NCI-H2081 treated with DMSO at 0.1 percent for 48 hours (cell line): ENCODE measurements around the gene RFK.

ENCODE experiments used
- DNase-seq: peaks from one replicate; lab custom pipeline; 2025; lab: John Stamatoyannopoulos, UW

RFK gene

DNA sequence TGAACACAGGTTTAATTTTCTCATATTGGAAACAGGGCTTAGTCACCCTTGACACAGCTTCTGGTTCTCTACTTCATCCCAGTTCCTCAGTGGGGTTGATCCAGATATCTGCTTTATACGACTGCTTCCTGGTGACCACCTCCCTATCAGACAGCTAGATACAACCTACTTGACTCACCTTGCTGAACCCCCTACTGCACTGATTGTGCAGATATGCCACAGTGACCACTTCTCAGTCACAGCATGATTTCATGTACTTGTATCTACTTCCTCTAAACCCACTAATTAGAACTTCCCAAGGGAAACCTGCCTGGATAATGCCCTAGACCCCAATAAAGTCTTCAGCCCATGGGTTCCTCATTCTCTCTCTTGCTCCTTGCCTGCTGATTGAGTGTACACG, 18.4 kb upstream of the RFK start:
- DNase-seq: no peak

DNA sequence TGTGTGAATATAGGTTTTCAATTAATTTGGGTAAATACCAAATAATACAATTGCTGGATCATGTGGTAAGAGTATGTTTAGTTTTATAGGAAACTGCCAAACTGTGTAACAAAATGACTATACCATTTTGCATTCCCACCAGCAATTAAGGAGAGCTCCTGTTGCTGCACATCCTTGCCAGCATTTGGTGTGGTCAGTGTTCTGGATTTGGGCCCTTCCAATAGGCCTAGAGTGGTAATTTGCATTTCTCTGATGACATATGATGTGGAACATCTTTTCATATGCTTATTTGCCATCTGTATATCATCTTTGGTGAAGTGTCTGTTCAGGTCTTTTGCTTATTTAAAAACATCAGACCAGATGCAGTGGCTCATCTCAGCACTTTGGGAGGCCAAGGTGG, 11.6 kb upstream of the RFK start:
- DNase-seq: no peak

- DNase-seq: no peak
These were observed 11.1 kb upstream of the RFK start for GRCh38 chr9:76405340-76405739.

DNA sequence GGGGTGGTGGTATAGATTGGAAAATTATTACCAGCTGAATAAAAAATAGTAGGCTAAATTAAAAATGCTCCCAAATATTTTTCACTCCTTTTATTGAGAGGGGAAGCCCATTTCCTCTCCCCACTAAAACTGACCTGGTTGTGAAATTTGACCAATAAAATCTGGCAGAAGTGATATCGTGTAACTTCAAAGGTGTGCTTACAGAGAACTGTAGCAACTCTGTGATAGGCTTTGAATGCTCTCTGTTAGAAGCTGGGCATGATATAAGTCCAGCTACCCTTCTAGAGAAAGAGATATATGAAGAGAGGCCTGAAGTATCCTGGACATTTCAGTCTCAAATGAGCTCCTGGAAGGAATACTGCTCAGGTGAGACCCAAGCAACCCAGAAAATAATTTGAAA, 10.2 kb upstream of the RFK start:
- no peak for DNase-seq

GRCh38 chr9:76403352-76403751, 9.1 kb upstream of the RFK start:
- peak; percentile 16 for DNase-seq

DNA sequence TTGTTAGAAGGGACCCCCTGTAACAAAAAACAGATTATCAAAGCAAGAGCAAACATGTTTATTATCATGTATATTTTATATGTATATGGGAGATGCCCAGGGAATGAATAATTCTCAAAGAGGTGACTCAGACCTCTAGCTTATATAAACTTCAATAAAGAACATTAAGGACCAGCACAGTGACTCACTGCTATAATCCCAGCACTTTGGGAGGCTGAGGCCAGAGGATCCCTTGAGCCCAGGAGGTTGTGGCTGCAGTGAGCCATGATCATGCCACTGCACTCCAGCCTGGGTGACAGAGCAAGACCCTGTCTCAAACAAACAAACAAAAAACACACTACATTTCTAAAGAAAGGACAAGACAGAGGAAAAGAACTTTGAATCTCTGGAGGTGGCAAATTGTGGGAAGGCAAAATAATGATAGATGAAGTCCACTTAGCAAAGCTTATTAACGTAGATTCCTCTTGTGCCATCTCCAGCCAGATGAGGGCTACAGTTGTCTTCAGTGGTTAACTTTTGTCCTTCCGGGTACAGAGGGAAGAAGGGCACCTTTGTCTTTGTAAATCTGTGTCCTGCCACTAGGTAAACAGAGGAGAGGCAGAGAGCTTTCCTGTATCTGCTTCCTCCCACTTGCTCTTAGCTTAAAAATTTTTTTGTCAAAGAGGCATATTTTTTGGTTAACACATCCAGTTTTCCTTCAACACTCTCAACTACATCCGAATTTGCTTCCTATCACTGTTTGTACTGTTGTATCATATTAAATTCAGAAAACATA, 7.5 kb upstream of the RFK start:
- no peak for DNase-seq

DNA sequence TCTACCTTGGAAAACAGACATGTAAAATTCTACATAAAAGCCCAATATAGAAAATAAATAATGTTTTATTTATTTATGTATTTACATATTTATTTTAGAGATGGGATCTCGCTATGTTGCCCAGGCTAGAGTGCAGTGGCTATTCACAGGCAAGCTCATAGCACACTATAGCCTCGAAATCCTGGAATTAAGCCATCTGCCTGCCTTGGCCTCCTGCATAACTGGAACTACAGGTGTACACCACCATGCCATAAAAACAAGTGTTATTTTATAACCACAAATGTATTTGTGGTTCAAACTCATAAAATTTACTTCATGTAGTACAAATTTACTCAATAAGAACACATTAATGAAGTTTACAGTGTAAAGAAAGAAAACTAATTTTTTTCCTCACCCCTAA, 7.0 kb upstream of the RFK start:
- DNase-seq: no peak

DNA sequence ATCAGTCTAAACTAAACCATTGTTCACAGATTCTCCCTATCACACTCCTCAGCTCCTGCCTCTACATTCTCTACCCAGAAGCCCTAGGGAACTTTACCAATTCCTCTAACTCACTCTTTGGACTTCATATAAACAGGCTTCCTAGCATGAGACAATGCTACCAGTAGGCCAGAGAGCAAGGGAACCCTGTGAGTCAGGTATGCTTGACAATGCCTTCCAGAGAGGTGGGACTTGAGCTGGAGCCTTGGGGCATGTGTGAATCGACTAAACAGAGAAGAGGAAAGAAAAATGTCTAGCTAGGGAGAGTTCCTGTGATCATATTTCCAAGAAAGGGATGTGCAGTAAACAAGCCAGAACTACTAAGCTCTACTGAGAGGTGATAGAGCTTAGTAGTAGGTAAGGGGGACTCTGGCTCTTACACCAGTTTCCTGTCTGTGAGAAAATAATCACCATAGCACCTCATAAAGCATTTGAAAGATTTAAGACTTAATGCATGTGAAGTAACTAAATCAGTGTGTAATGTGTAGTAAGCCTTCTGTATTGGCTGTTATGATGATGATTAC, 6.4 kb upstream of the RFK start:
- no peak for DNase-seq

DNA sequence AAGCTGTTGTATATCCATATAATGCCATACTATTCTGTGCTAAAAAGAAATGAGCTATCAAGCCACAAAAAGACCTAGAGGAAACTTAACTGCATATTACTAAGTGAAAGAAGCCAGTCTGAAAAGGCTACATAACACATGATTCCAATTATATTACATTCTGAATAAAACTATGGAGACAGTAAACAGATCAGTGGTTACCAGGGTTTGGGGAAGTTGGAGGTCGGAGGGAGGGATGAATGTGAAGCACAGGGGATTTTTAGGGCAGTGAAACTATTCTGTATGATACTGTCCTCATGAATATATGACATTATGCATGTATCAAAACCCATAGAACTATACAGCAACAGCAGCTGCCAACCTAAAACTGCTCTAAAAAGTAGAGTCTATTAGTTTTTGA, 5.6 kb upstream of the RFK start:
- no peak for DNase-seq

DNA sequence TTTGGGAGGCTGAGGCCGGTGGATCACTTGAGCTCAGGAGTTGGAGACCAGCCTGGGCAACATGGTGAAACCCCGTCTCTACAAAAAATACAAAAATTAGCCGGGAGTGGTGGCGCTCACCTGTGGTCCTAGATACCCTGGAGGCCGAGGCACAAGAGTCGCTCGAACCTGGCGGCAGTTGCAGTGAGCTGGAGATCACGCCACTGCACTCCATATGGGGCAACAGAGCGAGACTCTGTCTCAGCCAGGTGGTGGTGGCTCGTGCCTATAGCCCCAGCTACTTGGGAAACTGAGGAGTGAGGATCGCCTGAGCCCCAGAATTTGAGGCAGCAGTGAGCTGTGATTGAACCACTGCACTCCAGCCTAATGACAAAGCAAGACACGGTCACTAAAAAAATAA, 2.4 kb upstream of the RFK start:
- DNase-seq: no peak

DNA sequence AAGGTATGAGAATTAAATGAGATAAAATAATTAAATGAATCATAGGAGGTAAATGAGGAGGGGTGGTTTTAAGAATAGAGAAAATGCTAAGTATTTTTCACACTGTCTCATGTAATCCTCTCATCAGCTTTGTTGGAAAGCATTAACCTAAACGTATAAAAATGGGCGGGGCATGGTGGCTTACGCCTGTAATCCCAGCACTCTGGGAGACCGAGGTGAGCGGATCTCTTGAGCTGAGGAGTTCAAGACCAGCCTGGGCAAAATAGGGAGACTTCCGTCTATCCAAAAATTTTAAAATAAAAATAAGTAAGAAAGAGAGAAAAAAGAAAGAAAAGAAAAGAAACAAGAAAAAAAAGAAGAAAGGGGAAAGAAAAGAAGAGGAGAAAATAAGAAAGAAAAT, 1.9 kb upstream of the RFK start:
- no peak for DNase-seq

DNA sequence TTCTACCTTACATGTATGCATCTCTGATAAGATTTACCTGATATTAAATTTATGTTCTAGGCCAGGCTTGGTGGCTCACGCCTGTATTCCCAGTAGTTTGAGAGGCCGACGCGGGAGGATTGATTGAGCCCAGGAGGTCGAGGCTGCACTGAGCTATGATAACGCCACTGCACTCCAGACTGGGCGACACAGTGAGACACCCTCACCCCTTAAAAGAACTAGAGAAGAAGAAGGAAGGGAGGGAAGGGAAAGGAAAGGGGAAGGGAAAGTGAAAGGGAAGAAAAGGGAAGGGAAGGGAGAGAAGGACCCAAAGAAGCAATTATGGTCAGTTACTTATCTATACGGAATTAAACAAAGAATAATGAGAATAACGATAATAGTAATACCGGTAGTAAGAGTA, 1.2 kb upstream of the RFK start:
- no peak for DNase-seq

- DNase-seq: no peak
These were observed 680 bp upstream of the RFK start for GRCh38 chr9:76394960-76395252.

DNA sequence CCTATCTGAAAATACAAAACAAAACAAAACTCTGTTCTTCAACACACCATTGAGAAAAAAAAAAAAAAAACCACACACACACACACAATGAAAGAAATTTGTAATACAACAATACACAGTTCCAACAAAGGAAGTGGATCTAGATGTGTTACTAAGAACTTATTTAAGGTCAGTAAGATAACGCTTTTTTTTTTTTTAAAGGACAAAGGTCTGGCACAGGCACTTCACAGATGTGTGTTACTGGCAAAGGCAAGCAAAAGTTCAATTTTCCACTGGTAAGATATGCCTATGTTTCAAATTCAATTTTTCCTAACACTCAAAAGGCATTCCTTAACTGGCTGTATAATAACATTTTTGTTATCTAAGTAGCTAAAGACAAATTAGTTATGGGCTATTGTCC, 3.6 kb downstream of the RFK start:
- DNase-seq: no peak

DNA sequence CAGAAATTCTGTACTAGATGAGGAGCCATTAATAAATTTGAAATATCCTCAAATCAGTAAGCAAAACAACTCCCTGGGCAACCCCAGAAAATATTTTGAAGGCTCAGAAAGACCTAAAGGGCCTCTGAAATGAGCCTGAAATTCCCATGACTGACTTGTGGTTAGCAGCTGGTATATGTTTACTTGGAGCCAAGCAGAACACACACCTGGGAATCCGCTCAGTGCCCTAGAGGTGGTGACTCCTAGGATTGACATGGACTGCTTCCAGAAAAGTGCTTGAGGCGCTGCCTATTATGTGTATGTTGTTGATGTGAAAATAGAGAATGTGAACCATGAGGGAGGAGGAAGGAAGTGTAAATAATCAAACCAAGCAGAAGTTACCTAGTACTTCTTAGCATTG, 14.7 kb downstream of the RFK start:
- DNase-seq: no peak

GRCh38 chr9:76378367-76379073, 15.7 kb downstream of the RFK start:
- DNase-seq: no peak

- DNase-seq: no peak
These were observed 16.4 kb downstream of the RFK start for GRCh38 chr9:76377791-76378190.

GRCh38 chr9:76374783-76375559, 19.3 kb downstream of the RFK start:
- DNase-seq: no peak

DNA sequence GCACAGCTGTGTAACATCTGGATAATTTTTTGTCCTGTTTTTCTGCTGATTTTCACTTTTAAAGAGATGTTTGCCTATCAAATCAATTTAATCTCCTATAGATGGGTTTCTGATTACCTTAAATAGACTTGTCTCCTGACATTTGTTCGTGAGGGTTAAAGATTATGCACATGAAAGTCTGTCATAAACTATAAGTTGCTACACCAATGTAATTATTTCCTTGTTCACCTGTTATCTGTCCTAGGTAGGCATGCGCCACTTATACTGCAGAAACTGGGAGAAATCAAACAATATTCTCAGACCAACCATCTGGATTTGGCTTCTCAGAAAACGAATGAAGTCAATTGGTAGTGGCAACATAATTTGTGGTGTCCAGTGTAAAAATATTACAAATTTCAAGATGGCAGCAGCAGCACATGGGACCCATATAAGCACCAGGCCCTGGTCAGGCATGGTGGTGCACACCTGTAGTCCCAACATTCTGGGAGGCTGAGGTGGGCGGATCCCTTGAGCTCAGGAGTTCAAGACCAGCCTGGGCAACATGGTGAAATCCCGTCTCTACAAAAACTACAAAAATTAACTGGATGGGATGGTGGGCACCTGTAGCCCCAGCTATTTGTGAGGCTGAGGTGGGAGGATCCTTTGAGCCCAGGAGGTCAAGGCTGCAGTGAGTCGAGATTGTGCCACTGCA, 20.3 kb downstream of the RFK start:
- DNase-seq: no peak

DNA sequence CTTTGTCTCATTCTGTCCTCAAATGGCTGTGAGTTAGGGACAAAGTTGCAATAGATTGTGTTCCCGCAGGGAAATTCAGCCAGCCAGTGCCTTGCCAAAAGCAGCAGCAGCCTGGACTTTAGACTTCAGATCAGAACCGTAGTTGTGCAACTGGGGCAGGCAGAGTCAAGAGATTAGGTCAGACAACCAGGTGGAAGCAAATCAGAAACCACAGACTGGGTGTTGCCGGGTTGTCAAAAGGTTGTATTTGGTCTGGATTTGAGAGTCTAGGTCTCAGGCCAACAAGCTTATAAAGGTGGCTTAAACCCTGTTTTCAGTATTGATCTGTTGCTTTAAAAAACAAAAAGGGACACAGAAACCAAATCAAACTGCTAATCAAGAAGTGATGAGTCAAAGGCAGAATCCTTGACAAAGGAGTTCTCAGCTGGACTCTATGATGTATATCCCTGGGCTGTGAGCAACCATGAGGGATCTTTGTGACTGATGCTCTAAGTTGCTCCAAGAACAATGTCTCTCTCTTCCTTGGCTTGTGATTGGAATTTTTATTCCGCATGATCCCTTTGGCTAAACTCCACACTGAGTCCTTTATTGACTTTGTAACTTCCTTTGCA, 20.9 kb downstream of the RFK start:
- no peak for DNase-seq

GRCh38 chr9:76372336-76372735, 21.9 kb downstream of the RFK start:
- no peak for DNase-seq

- DNase-seq: no peak
These were observed 22.3 kb downstream of the RFK start for GRCh38 chr9:76371901-76372300.
